Stimulated activated CD4-positive, alpha-beta T cell treated with anti-CD3 and anti-CD28 coated beads, Interleukin-4, amount 100 ng/mL, for 4 hours (primary cell): ENCODE results near the gene ANKFN1.

Experiments
- DNase-seq, 2 experiments: peaks; one replicate each; pipeline ENCODE4 v3.0.0-alpha.2; 2020

Gene ANKFN1, protein sequence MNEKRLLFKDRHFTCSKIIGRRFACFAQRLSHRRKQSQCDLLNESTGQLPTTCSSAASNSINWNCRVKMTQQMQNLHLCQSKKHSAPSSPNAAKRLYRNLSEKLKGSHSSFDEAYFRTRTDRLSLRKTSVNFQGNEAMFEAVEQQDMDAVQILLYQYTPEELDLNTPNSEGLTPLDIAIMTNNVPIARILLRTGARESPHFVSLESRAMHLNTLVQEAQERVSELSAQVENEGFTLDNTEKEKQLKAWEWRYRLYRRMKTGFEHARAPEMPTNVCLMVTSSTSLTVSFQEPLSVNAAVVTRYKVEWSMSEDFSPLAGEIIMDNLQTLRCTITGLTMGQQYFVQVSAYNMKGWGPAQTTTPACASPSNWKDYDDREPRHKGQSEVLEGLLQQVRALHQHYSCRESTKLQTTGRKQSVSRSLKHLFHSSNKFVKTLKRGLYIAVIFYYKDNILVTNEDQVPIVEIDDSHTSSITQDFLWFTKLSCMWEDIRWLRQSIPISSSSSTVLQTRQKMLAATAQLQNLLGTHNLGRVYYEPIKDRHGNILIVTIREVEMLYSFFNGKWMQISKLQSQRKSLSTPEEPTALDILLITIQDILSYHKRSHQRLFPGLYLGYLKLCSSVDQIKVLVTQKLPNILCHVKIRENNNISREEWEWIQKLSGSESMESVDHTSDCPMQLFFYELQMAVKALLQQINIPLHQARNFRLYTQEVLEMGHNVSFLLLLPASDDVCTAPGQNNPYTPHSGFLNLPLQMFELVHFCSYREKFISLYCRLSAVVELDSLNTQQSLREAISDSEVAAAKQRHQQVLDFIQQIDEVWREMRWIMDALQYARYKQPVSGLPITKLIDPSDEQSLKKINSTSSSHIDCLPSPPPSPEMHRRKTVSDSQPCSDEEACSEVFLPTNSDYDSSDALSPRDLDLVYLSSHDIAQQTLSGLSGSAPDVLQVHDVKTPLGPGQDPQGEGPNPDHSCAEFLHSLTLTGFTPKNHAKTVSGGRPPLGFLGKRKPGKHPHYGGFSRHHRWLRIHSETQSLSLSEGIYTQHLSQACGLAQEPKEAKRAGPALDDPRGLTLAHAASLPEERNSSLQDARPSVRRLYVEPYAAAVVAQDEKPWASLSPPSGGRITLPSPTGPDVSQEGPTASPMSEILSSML

DNA sequence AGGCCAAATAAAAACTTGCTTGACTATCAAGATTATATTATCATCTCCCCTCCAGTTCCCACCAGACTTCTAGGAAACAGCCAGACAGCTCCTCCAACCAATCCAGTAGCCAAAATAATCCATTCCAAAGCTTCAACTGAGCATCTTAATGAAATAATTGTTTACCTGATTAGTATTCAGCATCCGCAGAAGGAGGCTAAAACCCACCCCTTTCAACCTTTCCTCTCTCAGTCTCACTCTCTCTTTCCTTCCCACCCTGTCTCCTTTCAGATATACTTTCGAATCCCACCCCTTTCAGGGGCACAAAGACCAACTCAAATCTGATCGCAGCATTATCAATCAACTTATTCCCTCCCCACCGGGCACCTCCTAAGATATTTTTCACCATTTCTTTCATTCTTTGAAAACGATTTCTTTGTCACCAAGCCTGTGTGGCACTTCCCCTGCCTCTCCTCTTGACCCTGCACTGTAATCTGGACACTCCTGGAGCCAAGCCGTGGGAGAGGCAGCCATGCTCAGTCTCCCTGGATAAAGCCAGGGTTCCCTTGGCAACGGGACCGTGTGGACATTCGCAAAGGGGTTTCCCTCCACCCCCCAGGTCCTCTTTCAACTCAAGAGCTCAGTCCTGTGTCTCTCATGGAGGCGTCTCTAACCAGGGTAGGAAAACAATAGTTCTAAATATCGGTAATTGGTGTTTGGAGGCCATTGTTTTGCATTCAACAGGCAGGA, at the start of gene ANKFN1:
Gene ANKFN1 (plus strand): TSS at position 602 of the 729 bp plus-strand sequence. CDS start 59,193 bp downstream, outside the sequence.
- no peak for DNase-seq

DNA sequence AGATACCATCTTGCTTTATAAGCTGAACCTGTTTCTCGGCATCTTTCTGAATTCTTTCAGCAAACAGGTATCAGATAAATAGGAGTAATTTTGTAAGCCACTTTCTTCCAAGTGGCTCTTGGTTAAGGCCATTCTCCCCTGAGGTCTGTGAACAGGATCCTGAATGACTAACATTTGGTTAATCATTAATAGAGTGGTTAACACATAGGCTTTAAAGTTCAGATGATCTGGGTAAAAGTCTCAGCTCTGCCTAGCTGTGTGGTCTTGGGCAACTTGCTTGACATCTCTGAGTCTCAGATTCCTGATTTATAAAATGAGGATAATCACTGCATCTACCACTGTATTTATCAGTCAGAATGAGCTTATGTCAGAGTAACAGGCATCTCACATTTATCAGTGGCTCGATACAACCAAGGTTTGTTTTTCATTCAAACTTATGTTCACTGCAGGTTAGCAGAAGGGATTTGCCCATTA, 44.4 kb upstream of the ANKFN1 start:
- DNase-seq = no peak

DNA sequence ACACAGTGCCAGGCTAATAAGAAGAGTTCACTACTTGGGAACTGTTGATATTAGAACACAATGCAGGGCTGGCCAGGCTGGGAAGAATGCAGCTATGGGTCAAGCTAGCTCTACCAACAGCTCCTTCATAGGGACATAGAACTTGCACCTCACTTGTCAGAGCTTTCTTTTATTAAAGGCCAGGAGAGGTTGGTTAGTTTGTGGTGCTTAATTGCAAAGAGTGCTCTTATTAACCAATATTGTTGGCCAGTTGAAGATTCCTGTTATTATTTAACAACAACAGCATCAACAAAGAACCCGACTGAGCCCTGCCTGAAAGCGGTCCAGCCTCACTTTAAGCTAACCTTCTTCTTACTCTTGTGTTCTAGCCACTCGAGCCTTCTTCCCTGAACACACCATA, 43.4 kb upstream of the ANKFN1 start:
- no peak for DNase-seq

DNA sequence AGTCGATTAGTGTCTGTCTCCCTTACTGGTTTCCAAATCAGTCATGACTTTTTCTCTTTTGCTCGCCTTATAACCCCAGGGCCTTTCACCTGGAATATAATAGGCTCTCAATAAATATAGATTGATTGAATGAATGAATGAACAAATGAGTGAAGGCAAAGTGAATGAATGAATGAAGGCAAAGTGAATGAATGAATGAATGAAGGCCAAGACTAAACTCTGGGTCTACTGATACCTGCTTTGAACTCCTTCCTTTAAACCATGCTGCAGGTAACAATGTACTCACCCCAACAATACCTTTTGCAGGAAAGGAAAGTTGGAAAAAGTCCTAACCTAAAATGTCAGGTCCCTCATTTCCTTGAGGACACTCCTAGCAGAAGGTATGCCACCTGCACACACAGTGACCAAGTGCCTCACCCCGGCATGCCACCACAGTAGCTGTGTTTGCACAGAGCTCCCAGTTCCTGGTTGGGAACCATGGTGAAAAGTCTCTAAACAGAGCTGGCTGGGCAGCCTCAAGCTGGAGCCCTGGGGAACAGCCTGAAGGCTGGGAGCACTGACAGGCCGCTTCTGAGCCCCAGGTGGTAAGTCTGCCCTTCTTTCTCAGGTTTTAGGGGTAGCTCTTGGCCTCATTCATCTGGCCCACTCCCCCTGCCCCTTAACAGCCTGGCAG, 42.7 kb upstream of the ANKFN1 start:
- DNase-seq = no peak

DNA sequence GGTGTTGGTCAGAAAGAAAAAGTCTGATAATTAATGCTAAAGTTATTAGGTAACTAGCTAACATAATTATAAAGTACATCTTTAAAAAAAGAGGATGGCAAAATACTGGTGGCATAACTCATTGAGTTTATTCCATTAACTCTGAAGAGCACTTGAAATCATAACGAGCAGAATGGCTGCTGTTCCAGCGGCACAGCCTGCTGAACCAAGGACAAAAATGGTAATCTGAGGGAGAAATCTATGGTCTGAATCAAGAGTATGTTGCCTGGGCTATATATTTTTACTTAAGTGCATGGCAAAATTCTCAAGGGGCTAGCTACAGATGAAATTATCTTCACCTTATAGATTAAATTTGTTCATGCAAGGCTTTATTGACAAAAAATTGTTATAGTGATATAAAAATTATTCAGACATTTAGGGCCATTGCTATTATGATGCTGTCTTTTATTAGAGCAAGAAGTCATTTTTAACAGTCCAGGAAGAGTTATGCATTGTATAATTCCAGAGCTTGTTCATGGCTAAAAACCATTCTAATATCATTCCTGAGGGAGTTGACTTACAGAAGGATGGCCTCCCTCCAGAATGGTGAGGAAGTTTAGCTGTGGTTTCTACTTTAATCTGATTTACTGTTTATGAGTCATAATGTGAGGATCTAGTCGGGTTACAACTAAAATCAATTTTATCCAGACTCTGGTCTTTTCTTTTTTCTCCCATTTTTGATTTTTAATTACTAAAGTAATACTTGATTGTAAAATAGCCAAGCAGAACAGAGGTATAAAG, 41.4 kb upstream of the ANKFN1 start:
- no peak for DNase-seq

DNA sequence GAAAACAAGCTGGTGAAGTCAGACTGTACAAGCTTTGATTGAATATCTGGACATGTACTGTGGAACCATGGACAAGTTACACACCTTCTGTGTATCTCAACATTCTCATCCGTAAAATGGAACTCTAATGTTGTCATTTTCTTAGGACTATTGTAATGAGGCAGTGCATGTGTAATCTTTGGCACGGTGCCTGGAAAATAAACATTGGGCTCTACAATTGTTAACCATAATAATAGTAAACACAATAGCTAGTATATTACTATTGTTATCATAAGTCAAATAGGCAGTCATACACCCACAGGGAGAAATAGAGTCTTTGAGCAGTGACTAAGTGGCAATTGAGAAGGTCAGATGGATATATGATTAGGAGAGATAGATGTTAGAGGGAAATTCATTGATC, 39.8 kb upstream of the ANKFN1 start:
- no peak for DNase-seq

DNA sequence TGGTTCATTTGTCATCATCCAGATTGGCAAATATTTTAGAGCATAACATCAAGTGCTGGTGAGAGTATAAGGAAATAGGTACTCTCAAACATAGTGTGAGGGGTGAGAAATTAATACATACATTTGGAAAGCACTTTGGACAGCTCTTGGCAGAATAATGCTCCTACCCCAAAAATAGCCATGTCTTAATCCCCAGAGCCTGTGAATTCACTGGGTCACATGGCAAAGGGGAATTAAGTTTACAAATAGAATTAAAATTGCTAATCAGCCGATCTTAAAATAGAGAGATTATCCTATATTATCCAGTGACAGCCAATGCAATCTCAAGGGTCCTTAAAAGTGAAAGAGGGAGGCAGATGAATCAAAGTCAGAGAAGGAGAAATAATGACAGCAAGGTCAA, 38.8 kb upstream of the ANKFN1 start:
- no peak for DNase-seq

DNA sequence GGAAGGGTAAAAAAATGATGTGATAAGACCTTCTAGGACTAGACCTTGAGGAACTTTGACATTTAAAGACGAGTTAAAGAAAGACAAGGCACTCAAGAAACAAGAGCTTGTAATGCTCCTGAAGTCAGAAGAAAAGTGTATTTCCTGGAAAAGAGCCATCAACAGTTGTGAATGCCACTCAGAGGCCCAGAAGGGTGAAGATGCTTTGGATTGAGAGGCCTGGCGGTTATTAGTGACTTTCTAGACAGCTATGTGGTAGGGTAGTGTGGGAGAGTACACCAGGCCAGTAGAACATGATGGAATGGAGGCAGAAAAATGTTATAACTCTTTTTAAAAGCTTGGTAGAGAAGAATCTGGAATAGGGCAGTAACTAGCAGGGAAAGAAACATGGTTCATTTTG, 34.1 kb upstream of the ANKFN1 start:
- no peak for DNase-seq

DNA sequence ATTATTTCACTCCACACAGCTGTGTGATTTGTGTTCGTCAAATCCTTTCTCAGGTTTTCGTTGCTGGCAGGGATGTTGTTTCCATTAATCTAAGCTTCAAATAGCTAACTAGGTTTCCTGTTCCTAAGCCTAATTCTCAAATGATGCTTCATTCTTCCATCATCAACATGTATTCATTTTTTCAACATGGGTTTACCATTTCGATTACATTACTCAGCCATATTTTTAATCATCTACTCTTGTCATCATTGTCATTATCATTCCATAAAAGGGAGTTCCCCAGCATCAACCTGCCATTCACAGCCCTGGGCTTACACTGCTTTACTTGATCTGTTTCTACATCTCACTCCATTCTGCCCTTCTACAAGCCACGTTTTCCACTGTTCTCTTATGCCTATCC, 33.3 kb upstream of the ANKFN1 start:
- no peak for DNase-seq

DNA sequence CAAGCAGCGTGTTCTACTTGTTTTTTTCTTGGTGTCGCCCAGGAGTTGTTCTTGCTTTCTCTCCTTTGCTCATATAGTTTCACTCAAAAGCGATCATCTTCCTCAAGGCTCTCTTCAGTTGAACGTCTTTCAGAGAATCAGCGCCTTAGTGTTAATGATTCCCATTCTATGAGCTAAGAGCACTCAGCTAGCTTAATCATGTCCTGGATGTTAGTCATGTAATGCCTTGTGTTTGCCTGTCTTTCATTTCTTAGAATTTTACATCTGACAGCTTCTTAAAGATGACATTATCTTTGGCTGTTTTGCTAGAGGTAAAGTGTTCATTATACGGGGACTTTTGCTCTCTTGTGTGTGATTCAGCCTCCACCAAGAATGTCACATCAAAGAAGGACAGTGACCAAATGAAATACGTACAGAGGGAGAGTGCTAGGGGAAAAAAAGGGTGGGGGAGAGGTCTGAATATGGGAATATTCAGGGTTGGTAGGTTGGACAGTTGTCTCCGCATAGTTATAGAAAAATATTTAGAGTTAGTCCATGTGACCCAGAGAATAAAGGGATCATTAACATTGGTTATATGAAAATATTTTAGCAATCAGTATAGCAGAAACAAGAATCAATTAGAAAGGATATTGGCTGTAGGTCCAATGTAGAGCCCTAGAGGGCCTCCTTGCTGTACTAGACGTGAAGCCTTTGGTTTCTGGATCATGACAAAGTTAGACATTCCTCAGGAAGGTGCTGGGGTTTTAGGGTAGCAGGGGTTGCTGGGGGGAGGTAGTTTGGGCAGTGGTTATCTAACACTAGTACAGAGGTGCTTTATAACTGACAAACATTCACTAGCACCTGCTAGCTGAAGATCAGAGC, 31.9 kb upstream of the ANKFN1 start:
- no peak for DNase-seq

DNA sequence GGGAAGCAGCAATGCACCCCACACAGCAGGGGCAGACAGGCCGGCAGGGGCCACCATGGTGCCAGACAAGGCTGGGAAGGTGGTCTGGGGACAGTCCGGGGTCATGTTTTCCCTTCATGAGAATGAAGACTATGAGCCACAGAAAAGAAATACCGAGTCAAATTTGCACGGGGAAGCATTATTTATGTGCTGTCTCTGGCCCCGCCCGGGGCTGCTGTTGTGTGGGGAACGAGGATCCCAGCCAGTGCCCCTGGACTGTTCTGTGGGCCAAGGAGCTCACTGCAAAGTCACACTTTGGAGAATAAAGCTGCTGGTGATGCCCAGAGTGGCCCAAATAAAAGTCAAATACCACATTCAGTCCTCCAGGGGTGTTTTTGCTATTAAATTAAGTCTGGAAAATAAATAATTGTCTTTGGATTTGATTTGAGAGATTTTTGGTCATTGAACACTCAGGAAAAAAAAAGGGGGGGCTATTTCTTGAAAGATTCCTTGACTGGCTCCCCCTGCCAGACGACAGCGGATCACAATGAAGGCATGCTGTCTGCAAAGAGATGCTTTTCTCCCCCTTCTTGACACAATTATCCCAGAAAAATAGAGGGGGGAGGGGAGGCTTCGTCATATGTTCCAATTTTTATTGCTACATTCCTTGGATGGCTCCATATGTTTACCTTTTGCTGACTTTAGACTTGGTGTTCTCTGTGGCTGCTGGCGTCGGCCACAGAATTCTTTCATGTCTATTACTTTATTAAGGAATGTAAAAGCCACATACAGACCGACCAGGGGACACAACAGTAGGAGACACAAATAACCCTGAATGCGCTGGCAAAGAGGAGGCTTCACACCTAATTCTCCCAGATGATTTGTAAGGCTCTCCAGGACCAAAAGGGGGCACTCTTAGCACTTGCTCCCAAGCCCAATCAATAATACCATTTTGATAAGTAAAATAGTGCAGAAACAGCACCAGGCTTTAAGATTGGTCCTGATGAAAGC, 27.1 kb upstream of the ANKFN1 start:
- no peak for DNase-seq

DNA sequence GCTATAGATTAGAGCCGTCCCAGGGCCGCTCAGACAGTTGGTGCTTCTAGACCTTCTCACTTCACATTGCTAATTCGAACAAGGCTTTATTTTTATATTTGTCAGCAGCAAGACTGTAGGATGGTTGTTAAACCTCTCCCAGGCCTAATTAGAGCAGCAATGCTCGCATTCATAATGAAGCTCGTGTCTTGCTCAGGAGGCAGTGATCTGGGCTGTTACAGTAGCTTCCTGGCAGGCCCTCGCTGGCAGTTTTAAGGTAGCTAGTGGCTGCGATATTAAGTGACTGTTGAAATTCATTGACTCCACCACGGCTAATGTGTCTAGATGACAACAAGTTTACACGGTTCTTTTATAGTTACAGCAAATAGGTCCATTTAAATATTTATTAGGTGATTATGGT, 23.2 kb upstream of the ANKFN1 start:
- no peak for DNase-seq

DNA sequence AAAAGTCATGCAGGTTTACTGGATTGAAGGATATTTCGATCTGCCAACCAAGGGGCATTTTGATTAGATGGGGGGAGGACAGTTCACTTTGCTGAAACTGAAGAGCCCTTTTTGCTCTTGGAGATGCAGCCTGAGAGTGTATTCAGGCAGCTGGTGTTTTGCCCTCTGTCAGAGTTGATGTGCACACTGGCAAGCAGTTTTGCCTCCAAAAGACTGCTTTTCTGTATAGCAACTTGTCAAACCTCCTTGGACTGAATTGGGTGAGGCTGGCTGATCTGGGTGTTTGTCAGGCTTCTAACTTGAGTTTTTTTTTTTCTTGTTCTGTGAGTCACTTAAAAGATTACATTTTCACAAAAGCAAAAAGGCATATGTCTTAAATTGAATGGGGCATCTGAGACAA, 22.6 kb upstream of the ANKFN1 start:
- DNase-seq = no peak

DNA sequence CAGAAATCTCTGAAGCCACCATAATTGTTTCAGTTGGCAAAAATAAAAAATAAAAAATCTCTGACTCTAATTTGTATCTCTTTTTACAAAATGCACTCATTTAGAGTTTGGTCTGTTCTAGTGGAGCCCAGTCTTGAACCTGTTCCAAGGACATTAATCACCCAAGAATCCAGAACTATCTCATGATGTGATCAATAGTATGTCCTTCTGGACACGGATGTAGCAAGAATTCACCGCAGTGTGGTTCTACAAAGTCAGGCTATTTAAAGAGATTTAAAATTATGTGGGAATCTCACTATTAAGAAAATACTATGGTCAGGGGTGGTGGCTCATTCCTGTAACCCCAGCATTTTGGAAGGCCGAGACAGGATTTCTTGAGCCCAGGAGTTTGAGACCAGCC, 21.8 kb upstream of the ANKFN1 start:
- no peak for DNase-seq

DNA sequence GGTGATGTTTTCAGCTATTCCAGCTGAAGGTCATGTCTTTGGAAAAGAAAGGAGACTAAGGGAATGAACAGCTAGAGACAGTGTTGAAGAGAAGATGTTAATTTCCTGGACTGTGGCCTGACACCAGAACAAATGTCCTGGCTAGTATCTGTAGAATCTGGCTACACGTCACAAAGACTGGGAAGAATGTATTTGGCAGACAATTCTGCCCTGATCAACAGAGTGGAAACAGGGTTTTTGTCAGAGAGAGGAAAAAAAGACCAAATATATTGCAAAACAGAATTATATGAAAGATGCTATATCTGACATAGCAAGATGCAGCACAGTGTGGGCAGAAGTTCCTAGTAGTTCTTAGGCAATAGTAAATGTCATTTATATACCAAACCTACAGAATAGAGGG, 17.0 kb upstream of the ANKFN1 start:
- DNase-seq = no peak

DNA sequence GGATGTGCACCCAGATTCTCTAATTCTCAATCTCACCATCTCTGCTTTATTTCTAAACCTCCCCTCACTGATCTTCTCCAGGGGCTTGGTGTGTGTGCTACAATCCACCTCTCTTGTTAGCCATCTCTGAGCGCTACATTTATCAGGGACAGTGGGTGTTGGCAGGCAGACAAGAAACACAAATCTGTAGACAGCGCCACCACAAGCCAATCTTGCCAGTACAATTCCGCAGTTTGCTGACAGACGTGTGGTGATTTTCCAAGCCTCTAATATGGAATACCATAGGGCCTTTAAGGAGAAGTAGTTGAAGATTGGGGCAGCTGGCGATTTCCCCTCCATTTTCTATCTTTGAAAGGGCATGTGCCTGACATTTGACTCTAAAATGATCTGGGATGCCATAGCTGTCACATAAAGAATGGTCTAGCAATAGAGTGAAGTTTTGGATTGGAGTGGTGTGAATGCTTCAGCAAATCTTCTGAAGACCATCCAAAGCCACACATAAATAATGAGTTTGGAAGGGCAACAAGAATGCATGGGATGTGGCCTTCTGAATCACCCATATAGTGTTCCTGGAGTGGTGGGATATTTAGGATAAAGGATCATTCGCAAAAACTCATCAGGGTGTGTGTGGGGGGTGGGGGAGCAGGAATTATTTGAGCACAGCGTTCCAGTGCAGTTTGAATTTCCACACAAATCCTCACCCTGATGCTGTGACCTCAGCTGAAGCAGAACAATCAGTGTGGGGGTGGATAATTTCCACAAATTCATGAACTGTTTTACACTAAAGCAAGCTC, 12.0 kb upstream of the ANKFN1 start:
- DNase-seq = no peak

DNA sequence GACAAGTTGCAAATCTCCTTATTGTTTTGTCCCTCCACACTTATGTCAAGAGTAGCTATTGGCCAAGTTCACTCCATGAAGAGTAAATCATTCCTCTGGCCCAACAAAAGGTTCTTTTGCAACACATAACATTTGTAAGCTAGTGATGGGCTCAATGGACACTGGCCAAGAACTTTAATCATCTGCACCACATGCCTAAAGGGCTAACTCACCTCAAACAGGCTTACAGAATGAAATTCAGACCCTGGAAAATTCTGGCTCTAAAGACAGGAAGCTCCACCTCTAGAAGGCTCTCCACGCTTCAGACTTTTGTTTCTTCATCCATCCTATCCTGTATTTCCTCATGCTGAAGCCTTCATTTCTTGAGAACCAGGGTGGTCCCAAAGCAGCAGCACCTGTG, 10.9 kb upstream of the ANKFN1 start:
- no peak for DNase-seq

DNA sequence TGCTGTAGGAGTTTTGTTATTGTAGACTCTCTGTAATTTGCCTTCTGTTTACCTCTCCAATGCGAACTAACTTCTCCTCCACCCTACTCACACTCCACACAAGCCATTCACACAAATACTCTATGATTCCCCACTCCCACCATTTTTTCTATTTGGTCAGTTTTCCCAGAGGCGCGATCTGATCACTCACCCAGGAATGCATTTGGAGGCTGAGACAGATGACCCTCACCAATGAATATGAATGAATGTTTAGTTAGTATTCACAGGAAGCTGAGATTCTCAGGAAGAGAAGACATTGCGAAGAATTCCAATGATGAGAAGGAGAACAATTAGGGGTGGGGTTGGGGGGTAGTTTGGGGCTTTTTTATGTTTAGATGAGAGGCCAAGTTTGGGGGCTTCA, 10.5 kb upstream of the ANKFN1 start:
- DNase-seq = no peak
